HL-60 (cell line): ENCODE results near the gene PTPRN2.

Source experiments
- DNase-seq, 2 experiments: peaks; one replicate each; pipeline ENCODE4 v3.0.0-alpha.2; 2010 to 2020; ENCODE audit warnings: low read depth in 1 of 2, low spot score in 1 of 2
- H3K27ac ChIP-seq: fragments of 250-450 bp; sonication (Bioruptor Pico); replicated peaks from 2 replicates; pipeline ENCODE4 v1.5.1; 2020; ENCODE audit warnings: mild to moderate bottlenecking, moderate library complexity
- H3K27me3 ChIP-seq: fragments of 250-450 bp; sonication (Bioruptor Pico); 2 replicates; pipeline ENCODE4 v1.5.1; 2021; ENCODE audit warnings: mild to moderate bottlenecking, moderate library complexity; ENCODE audit not compliant: insufficient read depth, poor library complexity, severe bottlenecking
- H3K4me3 ChIP-seq: replicated peaks from 2 replicates; pipeline ENCODE4 v1.5.1; 2011; ENCODE audit warnings: mild to moderate bottlenecking, control low read depth, low read length; ENCODE audit not compliant: insufficient read depth
- GABPA ChIP-seq: IDR thresholded peaks from 2 replicates; pipeline ENCODE4 v1.6.1; 2012; ENCODE audit warnings: low read depth
- POLR2AphosphoS5 ChIP-seq: IDR thresholded peaks from 2 replicates; pipeline ENCODE4 v1.6.1; 2012; ENCODE audit warnings: low read depth
- SPI1 ChIP-seq: IDR thresholded peaks from 2 replicates; pipeline ENCODE4 v1.6.1; 2012; ENCODE audit warnings: low read depth, mild to moderate bottlenecking, borderline replicate concordance
- TF ChIP-seq, protein P1 (sequence below): IDR thresholded peaks from one replicate; pipeline ENCODE4 v1.5.1; 2011; ENCODE audit warnings: low read length, control low read depth, inconsistent platforms; ENCODE audit not compliant: insufficient read depth
- TF ChIP-seq, protein P2 (sequence below): IDR thresholded peaks from 2 replicates; pipeline ENCODE4 v1.6.1; 2012; ENCODE audit warnings: low read depth; ENCODE audit not compliant: insufficient replicate concordance

The PTPRN2 gene

DNA sequence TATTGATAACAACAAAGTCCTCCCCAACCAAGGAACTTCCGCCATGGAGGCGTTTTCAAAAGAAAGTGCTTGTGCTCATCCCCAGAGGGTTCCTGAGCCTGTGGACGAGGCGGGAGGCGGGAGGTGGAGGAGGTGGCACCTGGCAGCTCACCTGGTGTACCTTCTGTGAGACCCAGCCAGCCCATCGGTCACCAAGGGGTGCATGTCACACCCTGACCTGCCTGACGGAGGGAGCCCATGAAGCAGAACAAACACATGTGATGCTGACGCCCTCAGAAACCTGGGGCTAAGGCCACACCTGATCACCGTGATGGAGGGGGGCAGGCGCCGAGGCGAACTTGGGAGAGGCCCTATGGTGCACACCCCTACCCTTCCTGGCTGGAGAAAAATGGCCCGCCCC, 792.0 kb downstream of the PTPRN2 start:
- no peak for DNase-seq
- no peak overlapping the region for H3K27ac ChIP-seq
- TF ChIP-seq POLR2AphosphoS5, result no peak
- H3K4me3 ChIP-seq, result no peak overlapping the region
- H3K27me3 ChIP-seq, result no peaks in the 10 kb centered on the region

DNA sequence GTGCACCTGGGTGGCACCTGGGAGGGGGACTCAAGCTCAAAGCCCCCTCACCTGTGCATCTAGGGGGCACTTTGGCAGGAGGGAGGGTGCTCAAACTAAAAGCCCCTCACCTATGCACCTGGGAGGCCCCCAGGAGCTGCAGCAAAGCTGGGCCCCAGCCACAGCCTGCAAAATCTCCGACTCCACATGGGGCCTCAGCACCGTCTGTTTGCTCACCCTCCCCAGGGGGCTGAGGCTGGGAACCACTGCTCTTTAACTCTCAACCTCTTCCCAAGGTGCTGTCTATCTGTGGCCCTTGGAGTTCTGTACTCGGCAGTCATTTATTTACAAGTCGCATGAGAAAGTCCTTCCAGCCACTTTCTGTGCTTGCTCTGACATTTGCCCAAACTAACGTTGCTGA, 792.4 kb downstream of the PTPRN2 start:
- no peak overlapping the region for H3K27ac ChIP-seq
- no peak for DNase-seq
- no peaks in the 10 kb centered on the region for H3K27me3 ChIP-seq
- TF ChIP-seq, protein P1, sequence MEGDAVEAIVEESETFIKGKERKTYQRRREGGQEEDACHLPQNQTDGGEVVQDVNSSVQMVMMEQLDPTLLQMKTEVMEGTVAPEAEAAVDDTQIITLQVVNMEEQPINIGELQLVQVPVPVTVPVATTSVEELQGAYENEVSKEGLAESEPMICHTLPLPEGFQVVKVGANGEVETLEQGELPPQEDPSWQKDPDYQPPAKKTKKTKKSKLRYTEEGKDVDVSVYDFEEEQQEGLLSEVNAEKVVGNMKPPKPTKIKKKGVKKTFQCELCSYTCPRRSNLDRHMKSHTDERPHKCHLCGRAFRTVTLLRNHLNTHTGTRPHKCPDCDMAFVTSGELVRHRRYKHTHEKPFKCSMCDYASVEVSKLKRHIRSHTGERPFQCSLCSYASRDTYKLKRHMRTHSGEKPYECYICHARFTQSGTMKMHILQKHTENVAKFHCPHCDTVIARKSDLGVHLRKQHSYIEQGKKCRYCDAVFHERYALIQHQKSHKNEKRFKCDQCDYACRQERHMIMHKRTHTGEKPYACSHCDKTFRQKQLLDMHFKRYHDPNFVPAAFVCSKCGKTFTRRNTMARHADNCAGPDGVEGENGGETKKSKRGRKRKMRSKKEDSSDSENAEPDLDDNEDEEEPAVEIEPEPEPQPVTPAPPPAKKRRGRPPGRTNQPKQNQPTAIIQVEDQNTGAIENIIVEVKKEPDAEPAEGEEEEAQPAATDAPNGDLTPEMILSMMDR, result no peak
- no peak overlapping the region for H3K4me3 ChIP-seq

DNA sequence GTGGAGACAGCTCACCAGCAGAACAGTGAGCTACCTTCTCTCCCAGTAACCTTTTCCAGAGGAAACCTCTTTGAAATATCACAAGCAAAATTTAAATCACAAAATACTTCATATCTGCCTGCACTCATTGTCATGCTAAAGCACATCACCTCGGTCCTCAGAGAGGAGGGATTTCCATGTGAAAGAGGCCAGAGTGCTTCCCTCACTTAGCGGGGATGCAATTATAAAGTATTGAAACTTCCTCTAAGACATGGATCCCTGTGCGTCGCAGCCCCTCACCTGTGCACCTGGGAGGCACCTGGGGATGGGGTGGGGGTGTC, 792.9 kb downstream of the PTPRN2 start:
- Histone ChIP-seq H3K27me3 (no peaks in the 10 kb centered on the region), H3K27ac (no peak overlapping the region), H3K4me3 (no peak overlapping the region)
- DNase-seq, result no peak
- TF ChIP-seq, protein P1, result no peak
- TF ChIP-seq GABPA (no peak), POLR2AphosphoS5 (no peak)
- TF ChIP-seq, protein P2, sequence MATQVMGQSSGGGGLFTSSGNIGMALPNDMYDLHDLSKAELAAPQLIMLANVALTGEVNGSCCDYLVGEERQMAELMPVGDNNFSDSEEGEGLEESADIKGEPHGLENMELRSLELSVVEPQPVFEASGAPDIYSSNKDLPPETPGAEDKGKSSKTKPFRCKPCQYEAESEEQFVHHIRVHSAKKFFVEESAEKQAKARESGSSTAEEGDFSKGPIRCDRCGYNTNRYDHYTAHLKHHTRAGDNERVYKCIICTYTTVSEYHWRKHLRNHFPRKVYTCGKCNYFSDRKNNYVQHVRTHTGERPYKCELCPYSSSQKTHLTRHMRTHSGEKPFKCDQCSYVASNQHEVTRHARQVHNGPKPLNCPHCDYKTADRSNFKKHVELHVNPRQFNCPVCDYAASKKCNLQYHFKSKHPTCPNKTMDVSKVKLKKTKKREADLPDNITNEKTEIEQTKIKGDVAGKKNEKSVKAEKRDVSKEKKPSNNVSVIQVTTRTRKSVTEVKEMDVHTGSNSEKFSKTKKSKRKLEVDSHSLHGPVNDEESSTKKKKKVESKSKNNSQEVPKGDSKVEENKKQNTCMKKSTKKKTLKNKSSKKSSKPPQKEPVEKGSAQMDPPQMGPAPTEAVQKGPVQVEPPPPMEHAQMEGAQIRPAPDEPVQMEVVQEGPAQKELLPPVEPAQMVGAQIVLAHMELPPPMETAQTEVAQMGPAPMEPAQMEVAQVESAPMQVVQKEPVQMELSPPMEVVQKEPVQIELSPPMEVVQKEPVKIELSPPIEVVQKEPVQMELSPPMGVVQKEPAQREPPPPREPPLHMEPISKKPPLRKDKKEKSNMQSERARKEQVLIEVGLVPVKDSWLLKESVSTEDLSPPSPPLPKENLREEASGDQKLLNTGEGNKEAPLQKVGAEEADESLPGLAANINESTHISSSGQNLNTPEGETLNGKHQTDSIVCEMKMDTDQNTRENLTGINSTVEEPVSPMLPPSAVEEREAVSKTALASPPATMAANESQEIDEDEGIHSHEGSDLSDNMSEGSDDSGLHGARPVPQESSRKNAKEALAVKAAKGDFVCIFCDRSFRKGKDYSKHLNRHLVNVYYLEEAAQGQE, result no peak

DNA sequence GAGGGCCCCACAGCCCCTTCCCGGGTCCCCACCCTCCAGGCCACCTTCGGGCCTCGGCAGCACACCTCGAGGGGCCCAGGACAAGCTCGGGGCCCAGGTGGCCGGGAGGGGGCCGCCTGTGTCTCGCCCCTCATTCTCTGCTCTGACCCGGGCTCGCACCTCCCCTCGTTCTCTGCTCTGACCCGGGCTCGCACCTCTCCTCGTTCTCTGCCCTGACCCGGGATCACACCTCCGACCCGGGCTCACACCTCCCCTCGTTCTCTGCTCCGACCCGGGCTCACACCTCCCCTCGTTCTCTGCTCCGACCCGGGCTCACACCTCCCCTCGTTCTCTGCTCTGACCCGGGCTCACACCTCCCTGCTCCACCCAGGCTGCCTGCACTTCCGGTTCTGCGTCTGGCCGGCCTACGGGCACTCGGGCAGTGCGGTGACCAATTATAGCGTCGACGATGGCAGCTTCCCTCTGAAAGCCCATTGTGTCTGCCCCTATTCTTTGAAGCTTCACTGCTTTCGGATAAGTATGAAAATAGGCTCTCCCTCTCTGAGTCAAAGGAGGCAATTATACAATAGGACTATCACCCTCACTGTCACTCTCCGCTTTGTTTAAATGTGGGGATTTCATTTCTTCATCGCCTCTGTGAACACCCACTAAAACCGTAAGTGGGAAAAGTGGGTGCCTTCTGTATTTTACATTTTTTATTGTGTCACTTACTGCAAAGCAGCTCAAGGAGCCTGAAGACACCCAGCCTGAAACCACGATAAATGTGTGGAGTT, 793.5 kb downstream of the PTPRN2 start:
- no peaks in the 10 kb centered on the region for H3K27me3 ChIP-seq
- no peak overlapping the region for H3K4me3 ChIP-seq
- no peak for DNase-seq
- no peak overlapping the region for H3K27ac ChIP-seq
- no peak for TF ChIP-seq POLR2AphosphoS5
- TF ChIP-seq, protein P2, result no peak
- TF ChIP-seq SPI1, result no peak
- no peak for TF ChIP-seq GABPA
- TF ChIP-seq, protein P1, result no peak
